ENCODE results near the gene AQP9.
"Not testable (repeated sequence)": the region's sequence is repeated elsewhere in the genome, so short reads cannot be mapped to it uniquely, and the experiment has no call there.

AQP9 gene, protein sequence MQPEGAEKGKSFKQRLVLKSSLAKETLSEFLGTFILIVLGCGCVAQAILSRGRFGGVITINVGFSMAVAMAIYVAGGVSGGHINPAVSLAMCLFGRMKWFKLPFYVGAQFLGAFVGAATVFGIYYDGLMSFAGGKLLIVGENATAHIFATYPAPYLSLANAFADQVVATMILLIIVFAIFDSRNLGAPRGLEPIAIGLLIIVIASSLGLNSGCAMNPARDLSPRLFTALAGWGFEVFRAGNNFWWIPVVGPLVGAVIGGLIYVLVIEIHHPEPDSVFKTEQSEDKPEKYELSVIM

DNA sequence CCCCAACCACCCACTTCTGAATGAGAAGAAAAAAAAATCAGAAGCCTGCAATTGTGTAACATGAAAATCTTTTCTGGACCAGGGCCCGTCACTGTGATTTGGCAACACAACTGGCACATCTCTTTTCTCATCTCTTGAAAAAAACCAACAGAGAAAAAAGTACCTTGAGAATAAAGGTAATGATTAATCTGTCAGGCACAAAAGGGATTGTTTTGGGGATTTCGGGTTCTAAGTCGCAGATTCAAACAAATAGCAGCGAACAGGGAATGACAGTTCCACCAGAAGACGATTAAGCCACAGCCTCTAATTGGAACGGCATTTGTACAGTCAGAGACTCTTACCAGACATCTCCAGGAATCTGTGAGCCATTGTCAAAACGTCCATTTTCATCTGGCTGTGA lies at the start of gene AQP9:
TSS of gene AQP9 (plus strand) at position 276 of the 400 bp plus-strand sequence. CDS start 185 bp downstream, outside the sequence.
- no peak for DNase-seq (ENCODE audit: low read depth in 1 of 2, low spot score in 1 of 2)

DNA sequence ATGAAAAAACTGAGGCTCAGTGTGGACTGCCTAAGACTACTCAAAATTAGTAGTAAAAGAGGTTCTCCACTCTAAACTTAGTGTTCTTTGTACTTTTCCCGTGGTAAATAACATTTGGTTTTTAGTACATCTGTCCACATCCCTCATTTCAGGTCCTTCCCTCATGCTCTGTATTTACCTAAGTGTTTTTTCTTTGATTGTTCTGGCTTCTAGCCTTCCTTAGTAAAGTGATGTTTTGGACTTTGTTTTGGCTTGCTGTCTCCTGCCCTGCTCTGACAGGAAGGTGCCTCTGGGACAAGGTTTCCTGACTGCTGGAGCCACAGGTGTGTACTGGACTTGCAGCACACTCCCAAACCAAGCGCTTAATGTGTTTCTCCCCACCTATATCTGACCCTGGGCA lies 42.8 kb upstream of the AQP9 start:
- DNase-seq (ENCODE audit: low read depth in 1 of 2, low spot score in 1 of 2): no peak

DNA sequence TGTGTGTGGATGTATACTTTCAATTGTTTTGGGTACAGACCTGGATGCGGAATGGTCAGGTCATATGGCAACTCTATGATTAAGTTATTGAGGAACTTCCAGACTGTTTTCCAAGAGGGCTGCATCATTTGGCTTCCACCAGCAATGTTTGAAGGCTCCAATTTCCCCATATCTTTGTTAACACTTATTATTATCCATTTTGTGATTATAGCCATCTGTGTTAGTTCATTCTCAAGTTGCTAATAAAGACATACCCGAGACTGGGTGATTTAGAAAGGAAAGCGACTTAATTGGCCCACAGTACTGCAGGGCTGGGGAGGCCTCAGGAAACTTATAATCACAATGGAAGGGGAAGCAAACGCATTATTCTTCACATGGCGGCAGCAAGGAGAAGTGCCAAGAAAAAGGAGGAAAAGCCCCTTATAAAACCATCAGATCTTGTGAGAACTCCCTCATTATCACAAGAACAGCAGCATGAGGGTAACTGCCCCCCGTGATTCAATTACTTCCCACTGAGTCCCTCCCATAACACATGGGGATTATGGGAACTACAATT lies 41.6 kb upstream of the AQP9 start:
- DNase-seq (ENCODE audit: low read depth in 1 of 2, low spot score in 1 of 2): no peak

DNA sequence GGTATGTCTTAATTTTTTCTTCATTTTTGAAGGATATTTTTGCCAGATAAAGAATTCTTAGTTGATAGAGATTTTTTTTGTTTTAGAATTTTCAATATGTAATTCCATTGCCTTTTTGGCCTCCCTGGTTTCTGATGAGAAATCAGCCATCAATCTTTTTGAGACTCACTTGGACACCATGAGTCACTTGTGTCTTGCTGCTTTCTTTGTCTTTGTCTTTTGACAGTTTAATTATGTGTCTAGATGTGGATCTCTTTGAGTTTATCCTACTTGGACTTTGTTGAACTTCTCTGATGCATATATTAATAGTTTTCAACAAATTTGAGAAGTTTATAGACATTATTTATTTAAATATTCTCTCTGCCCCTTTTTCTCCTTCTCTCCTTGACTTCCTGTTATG lies 34.7 kb upstream of the AQP9 start:
- no peak for DNase-seq (ENCODE audit: low read depth in 1 of 2, low spot score in 1 of 2)

DNA sequence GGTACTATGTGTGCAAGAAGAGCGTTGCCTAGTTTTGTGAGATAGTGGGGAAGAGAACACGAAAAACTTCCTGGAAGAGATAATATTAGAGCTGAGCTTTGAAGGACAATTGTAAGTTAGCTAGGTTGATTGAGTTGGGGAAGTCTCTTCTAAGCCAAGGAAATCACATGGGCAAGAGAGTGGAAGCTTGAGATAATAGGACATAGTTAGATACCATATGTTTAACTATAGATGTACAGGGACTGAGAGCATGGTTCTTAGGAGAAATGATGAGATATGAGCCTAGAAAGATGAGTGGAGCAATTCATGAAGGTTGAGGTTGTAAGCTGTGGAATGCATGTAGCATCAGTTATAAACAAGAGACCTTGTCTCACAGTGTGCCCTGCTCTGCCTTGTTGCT lies 30.1 kb upstream of the AQP9 start:
- DNase-seq (ENCODE audit: low read depth in 1 of 2, low spot score in 1 of 2): no peak

DNA sequence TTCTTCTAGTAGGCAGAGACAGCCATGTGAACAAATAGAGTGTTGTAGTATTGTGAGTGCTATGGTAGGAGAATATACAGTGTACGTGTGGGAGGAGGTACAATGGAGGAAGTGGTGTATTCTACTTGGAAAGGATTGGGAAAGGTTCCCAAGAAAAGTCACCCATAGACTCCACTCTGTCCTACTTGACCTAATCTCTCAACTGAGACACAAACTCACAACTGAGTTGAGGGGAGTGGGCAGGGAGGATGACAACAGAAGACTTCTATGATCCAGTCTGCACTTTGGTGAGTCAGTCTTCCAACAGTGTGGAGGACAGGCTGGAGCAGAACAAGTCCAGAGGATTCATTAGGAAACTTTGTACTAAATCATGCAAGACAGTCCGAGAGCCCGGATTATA lies 28.8 kb upstream of the AQP9 start:
- DNase-seq (ENCODE audit: low read depth in 1 of 2, low spot score in 1 of 2): no peak

DNA sequence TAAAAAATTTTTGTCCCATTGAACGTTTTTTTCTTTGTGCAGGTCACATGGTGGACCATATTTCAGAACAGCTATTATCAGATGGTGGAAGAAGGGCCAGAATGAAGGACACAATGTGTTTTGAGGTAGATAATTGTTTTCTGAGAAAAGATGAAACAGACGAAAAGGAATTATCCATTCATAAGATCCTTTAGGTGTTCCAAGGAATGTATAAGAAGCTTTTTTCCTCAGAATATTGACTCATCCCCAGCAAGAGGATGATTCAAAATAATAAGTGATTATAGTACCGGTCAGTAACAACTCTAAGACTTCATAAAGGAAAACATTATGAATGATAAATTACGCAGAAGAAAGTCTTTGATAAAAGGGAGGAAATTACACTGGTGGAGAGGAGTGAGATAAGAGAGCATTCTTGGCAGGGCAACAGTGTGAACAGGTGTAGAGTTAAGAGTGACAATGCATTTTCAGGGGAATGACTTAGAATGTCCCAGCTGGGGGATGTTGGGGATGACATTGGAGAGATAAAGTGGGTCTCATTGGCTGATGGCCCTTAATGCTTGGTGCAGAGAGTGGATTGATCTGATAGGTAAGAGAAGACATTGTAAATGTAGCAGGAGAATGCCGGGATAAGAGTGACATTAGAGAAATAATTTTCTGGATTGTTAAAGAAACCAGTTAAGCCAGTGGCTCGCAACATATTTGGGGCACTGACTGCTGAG lies 27.0 kb upstream of the AQP9 start:
- DNase-seq (ENCODE audit: low read depth in 1 of 2, low spot score in 1 of 2): no peak

DNA sequence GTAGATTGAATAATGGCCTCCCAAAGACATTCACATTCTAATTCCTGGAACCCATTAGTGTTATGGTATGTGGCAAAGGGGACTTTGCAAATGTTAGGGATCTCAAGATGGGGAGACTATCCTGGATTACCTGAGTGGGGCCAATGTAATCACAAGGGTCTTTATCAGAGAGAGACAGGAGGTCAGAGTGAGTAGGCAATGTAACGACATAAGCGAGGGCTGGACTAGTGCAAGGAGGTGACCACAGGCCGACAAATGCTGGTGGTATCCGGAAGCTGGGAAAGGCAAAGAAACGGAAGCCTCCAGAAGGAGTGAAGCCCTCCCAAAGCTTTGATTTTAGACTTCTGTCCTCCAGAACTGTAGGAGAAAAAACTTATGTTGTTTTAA lies 26.5 kb upstream of the AQP9 start:
- no peak for DNase-seq (ENCODE audit: low read depth in 1 of 2, low spot score in 1 of 2)

DNA sequence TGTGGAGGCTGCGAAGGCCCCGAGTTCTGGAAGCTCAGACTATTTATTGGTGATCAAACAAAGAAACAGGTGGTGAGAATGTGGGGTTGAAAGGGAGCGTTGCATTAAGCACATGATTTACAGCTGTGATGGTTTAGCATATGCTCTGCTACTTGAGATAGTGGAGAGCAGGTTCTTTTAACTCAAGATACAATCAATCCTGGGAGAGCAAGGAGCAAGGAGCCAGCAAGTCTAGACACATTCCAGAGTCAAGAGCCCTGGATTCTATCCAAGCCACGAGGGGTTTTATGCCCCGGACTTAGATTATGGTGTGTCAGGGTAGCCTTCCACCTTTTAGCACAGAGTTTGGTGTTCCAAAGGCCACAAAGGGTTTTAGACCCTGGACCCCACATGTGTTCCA lies 24.8 kb upstream of the AQP9 start:
- DNase-seq (ENCODE audit: low read depth in 1 of 2, low spot score in 1 of 2): not testable (repeated sequence)

DNA sequence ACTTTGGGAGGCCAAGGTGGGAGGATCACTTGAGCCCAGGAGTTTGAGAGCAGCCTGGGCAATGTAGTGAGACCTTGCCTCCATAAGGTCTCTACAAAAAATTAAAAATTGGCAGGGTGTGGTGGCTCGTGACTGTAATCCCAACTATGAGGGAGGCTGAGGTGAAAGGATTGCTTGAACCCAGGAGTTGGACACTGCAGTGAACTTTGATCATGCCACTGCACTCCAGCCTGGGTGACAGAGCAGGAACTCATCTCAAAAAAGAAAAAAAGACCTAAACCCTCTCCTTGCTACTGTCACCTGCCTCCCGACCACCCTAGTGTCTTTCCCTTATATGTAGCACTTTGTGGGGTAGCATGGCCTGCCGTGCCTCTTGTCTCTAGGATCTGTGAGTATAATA lies 23.8 kb upstream of the AQP9 start:
- no peak for DNase-seq (ENCODE audit: low read depth in 1 of 2, low spot score in 1 of 2)

DNA sequence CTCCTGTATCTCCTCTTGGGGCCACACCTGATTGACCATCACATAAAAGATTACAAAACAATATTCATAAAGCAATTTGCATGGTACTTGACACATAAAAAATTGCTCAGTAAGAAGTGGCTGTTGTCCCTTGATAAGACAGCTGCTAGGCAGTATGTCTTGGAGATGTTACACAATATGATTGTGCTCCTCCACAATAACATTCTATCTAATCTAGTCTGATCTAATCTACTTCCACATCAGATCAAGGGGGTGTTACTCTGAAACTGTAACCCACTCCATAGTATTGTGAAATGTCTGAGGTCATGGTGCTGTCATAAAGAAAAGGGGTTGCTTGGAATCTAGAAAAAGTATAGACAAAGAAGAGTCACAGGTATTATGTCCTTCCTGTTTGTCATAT lies 23.4 kb upstream of the AQP9 start:
- no peak for DNase-seq (ENCODE audit: low read depth in 1 of 2, low spot score in 1 of 2)

DNA sequence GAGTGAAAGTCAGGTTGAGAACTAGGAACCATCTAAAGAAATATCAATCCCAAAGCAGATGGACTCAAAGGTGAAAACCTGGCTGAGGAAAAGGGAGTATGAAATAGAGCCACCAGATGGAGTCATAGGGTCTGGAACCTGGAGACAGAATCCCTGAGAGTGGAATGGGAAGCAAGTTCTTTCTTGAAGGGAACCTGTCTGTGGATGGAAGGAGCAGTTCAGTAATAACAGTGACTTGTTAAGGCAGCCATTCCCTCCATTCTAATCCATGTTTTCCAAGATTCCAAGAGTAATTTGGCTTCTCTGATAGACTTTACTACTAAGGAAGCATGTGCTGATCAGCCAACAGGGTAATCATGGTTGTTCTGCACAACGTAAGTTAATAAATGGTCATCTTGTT lies 22.5 kb upstream of the AQP9 start:
- no peak for DNase-seq (ENCODE audit: low read depth in 1 of 2, low spot score in 1 of 2)

DNA sequence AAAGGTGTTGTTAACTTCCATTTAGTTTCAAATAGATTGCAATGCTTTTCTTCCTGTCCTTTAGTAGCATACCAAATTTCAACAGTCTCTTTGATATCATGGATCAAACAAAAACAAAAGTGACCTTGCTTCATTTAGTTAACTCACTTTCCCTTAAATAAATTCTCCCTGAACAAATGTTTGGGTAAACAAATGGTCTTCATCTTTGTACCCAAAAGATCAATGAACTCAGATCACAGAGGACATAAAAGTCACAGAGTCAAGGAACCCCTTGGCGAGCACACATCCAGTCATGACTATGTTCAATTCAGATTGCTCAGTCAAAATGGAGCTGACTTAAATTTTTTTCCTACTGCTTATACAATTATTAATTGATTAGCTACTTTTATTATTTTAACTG lies 20.6 kb upstream of the AQP9 start:
- no peak for DNase-seq (ENCODE audit: low read depth in 1 of 2, low spot score in 1 of 2)

DNA sequence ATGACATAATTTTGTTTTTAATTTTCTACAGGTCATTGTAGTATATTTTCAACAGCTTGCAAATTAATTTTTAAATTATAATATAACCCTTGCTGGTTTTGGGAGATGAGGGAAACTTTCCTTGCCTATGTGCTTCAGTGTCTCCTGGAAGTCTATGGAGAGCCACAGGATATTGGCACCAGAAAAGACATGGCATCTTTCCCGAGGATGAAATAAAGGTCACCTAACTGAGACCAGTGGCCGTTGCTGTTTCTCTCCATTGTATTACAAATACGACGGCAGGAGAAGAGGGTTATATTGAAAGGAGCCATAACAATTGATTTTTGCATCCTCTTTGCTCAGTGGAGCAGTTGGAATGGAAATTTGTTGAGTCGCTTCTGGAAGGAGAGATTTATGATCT lies 19.9 kb upstream of the AQP9 start:
- no peak for DNase-seq (ENCODE audit: low read depth in 1 of 2, low spot score in 1 of 2)

DNA sequence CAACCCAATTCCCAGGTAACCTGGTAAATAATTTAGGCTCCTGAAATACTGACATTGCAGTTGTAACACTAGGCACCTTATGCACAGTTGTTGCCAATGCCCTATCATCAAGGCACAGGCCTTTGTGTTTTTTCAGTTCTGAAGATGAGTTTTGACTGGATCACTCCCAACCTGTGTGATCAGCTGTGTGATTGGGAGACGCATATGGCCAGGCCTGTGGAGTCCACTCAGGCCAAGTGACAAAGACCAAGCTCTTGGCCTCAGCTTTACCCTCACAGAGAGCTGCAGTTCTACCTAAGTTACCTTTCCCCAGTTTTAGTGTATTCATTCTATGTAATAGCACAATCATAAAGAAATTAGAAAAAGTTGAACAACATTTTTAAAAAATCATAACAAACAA lies 19.2 kb upstream of the AQP9 start:
- no peak for DNase-seq (ENCODE audit: low read depth in 1 of 2, low spot score in 1 of 2)

DNA sequence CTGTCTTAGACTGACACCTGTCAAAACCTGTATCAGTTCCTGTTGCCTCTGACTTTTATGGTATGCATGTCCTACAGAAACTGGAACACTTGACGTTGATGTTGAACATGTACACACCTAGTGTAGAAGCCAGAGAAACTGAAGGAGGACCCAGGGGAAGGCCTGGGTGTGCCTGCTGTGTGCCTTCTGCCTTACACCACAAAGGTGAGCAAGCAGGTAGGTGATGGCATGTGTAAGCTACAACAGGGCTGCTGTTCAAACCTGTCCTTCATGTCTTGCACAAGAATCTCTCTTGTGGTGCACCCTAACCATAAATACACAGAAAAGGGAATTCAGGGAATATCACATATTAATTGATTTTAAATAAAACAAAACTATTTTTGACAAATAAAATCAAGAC lies 13.6 kb upstream of the AQP9 start:
- DNase-seq (ENCODE audit: low read depth in 1 of 2, low spot score in 1 of 2): no peak

DNA sequence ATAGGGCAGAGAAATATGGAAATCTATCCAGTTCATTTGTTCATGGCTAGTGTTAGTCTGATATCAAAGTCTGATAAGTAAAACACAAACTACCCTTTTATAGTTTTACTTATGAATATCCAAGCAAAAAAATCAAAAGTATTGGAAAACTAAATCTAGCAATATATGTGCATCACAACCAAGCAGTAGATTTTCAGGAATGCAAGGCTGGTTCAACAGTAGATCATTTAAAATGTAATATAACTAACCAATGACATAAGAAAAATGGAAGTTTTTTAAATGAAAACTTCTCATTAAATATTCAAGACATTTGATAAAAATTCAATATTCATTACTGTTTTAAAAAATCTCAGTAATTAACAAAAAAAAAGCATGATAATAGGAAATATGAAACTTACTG lies 12.8 kb upstream of the AQP9 start:
- DNase-seq (ENCODE audit: low read depth in 1 of 2, low spot score in 1 of 2): no peak

DNA sequence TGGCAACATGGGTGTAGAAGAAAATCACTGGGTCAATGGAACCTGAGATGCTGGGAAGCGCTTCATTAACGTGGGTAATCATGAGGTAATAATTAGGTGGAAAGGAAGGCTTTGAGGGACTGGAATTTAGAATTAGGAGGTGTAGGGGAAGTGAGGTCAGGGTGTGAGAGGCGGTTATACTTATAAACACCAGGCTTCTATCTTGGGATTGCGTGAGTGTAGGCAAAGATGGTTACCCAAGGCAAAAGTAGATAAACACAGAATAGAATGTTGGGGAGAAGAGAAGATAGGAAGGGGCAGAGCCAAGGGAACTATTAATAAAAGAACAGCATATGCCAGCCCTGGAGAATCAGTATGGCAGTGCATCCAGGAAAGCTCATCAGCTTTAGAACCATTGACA lies 3.3 kb upstream of the AQP9 start:
- DNase-seq (ENCODE audit: low read depth in 1 of 2, low spot score in 1 of 2): no peak

DNA sequence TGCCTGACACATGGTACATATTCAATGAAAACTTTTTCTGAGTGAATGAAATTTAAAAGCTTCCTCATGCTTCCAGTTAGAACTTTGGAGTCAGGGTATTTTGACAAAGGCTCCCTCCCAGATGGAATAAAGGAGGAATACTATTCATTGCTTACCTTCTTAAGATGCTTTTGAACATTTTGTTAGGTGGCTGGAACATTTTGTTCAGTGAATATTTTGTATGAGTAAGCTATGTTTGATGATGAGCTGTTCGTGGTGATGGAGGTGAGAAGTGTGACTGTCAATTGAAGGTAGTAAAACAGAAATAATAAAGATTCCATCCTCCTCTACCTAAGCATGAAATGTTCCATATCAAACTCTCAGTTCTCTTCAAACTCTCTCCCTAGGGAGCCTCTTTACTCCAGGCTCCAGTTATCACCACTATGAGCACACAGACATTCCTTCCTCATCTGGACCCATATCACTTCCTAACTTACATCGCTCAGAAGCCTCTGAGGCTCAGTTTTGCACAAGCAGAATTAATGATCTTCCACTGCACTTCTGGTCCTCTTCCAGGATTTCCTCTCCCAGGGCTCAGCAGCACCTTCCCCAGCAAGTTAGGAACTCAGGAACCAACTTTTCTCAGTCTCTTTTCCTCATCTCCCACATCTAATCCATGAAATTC lies 2.5 kb upstream of the AQP9 start:
- no peak for DNase-seq (ENCODE audit: low read depth in 1 of 2, low spot score in 1 of 2)

DNA sequence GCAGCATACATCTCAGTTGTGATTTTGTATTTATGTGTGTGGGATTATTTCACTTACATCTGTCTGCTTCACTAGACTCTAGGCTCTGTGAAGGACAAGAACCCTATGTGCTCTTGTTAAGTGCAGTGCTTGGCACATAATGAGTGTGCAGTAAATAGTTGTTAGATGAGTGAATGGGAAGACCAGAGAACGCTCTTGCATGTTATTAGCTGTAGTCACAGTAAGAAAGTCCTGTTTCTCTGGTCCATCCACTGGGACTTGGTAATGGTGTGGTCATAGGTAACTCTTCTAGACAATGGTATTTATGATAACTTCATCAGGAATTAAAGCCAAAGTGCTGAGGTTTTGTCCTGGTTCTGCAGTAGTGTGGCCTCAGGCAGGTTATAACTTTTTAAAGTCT lies 1.4 kb upstream of the AQP9 start:
- DNase-seq (ENCODE audit: low read depth in 1 of 2, low spot score in 1 of 2): no peak

DNA sequence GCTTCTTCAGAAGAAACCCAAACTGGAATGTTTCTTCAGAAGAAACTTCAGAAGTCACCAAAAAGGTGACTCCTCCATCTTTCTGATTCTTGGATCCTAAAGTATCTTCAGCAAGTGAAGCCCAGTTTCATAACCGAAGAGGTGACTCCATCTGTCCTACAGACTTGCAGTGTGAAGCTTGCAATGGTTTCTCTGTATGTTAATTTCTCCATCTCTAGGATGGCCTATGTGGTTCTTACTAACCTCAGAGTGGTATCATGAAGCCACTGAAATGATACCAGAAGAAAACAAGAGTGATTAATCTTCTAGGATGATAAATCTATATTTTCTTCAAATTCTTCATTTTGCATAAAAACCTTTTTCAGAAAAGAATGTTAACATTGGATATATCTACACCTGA lies 495 bp upstream of the AQP9 start:
- no peak for DNase-seq (ENCODE audit: low read depth in 1 of 2, low spot score in 1 of 2)

DNA sequence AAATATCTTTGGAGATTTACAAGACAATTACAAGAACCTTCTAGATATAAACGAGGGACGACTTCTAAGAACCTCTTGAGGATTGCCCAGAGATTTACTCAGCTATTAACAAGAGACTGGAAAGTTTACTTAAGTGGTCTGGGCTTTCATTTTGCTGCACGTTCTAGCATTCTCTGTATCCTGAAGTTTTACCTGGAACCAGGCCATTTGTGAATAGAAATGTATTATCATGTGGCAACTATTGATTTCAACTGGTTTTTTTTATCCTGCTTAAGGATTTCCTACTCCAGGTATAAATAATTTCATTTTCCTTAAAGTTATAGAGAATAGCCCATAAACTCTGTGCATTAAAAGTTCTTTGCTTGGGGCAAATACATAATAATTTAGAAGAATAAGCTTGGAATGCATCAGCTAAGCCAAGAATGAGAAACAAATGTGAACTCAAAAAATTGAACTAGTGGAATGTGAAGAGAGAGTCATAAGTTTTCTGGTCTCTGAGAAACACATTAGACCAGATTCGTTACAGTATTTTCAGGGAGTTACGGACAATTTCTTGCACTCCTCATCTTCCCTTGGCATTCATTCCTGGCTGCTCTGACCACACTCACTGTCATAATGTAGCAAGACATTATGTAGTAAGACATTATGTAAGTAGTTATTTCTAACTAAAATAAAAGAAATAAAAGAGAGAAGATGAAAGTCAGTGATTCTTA lies 1.3 kb downstream of the AQP9 start:
- no peak for DNase-seq (ENCODE audit: low read depth in 1 of 2, low spot score in 1 of 2)
